Cerebellar nuclear complex (tissue), 1 donor: ENCODE results near the gene ALDOA.
"Not testable (repeated sequence)": the region's sequence is repeated elsewhere in the genome, so short reads cannot be mapped to it uniquely, and the experiment has no call there.

Experiments used
- DNase-seq, 2 experiments: peaks; one replicate each; lab custom pipeline; 2025; lab: John Stamatoyannopoulos, UW

ALDOA gene

GRCh38 chr16:30065102-30065942, at the start of gene ALDOA:
ALDOA (plus strand) TSS chr16:30065760; CDS start chr16:30066898, 1,138 bp downstream.
- peak; percentile 31 to 84 for DNase-seq

DNA sequence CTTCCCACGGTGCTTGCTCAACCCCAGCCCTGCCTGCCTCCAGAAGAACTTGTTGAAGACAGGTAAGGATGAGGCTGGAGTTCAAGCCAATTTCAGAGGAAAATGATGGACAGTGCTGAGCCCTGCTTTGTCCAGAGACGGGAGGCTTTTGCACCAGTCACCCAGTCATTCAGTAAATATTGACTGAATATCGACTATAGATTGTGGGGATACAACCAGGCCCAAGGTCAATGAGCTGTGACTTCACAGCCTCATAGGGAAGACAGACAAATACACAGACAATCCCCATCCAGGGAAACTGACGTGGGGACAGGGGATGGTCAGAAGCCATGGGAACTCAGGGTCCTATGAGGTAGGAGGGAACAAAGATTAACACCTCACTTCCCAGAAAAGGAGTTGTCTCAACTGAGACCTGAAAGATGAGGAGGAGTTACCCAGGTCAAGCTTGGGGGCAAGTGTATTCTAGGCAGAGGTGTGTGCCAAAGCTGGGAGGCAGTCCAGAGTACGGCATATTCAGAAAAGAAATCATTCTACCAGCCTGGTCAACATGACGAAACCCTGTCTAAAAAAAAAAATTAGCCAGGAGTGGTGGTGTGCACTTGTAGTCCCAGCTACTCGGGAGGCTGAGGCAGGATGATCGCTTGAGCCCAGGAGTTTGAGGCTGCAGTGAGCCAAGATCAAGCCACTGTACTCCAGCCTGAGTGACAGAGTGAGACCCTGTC, 48.8 kb upstream of the ALDOA start:
- no peak for DNase-seq

DNA sequence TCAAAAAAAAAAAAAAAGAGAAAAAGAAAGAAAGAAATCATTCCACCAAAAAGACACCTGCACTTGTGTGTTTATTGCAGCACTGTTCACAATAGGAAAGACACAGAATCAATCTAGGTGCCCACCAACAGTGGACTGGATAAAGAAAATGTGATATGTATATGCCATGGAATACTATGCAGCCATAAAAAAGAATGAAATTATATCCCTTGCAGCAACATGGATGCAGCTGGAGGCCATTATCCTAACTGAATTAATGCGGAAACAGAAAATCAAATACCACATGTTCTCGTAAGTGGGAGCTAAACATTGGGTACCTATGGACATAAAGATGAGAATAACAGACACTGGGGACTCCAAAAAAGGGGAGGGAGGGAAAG, 48.3 kb upstream of the ALDOA start:
- DNase-seq: no peak

DNA sequence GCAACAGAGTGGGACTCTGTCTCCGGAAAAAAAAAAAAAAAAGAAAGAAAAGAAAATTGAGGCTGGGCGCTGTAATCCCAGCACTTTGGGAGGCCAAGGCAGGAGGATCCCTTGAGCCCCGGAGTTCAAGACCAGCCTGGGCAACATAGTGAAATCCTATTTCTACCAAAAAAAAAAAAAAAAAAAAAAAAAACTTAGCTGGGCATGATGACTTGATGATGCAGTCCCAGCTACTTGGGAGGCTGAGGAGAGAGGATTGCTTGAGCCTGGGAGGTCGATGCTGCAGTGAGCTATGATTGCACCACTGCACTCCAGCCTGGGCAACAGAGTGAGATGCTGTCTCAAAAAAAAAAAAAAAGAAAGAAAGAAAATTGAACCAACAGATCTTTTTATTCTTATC, 47.6 kb upstream of the ALDOA start:
- not testable (repeated sequence) for DNase-seq

DNA sequence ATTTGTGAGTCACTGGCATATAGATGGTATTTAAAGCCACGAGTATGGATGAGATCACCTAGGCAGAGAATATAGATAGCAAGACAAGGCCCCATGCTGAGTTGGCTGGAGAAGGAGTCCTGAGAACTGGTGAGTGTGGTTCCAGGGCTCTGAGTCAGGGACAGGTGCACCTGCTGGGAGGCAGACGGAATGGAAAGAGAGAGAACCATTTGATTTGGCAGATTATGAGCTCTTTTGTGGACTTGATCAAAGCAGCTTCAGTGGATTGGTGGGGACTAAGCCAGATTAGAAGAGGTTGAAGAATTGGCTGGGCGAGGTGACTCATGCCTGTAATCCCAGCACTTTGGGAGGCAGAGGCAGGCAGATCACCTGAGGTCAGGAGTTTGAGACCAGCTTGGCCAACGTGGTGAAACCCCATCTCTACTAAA, 46.8 kb upstream of the ALDOA start:
- DNase-seq: no peak

DNA sequence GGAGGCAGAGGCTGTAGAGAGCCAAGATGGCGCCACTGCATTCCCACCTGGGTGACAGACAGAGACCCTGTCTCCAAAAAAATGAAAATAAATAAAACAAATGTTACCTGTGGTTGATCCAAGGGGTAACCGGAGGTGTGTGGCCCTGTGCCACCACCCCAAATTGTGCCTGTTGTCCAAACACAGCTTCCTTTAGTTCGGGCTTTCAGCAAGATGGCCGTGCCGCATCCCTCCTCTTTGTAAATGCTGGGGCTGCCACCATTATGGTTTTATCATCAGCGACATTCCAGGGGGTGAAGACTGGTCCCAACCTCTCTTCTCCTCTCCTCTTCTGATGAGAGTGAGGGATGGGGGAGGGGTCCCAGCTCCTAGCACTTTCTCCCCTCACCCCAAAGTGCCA, 42.7 kb upstream of the ALDOA start, which contains the start of gene C16orf92:
TSS of gene C16orf92 (plus strand) at position 312 of the 400 bp plus-strand sequence. CDS start 143 bp downstream, outside the sequence.
- no peak for DNase-seq

DNA sequence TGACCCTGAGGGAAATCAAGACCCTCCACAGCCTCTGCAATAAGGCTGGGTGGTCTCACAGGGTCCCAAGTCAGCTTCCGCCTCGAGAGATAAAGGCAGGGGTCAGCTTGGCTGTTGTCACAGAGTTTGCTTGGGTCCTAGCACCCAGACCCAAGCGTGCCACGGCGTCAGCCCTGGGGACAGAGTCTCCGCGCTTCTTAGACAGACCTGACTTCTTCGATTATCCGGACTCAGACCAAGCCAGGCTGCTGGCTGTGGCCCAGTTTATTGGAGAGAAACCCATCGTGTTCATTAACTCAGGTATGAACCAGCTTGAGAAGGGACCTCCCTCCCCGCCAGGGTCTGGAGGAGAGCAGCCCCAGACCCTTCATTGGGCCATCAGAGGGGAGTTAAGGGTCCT, 42.0 kb upstream of the ALDOA start:
- DNase-seq: no peak

GRCh38 chr16:30024451-30024850, 41.1 kb upstream of the ALDOA start:
- no peak for DNase-seq

DNA sequence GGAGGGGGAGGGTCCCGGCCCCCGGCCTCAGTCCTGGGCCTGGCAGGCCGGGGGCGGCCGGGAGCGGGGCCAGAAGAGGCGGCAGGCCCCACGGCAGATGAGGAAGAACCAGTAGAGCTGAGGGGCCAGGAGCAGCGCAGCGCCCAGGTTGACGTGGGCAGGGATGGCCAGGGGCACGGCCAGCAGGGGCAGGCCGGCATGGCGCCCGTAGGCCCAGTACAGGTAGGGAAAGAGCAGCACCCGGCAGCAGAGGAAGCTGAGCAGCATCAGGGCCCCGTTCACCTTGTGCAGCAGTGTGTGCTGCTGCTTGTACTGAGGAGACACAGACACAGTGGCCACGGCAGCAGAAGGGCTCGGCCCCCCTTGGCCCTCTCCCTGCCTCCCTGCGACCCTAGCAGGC, 40.4 kb upstream of the ALDOA start:
- no peak for DNase-seq

GRCh38 chr16:30025574-30025973, 40.0 kb upstream of the ALDOA start:
- no peak for DNase-seq

DNA sequence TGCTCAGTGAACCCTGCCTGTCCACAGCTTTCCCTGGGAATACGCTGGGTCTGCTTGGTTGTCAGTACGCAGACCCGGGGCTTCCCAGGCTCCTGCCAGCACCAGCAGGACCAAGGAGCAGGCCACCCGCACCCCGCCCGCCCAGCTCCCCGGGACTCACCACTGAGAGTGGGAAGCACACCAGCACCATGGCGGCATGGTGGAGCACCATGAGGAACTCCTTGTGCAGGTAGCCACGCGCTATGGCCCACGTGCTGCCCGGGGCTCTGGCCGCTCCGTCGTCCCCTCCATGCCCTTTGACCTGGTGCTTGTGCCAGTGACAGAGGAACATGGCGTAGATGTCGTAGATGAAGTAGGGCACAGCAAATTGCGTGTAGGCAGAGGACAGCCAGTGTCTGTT, 39.1 kb upstream of the ALDOA start:
- no peak for DNase-seq

- no peak for DNase-seq
Observed at GRCh38 chr16:30027588-30028437, 37.7 kb upstream of the ALDOA start.

DNA sequence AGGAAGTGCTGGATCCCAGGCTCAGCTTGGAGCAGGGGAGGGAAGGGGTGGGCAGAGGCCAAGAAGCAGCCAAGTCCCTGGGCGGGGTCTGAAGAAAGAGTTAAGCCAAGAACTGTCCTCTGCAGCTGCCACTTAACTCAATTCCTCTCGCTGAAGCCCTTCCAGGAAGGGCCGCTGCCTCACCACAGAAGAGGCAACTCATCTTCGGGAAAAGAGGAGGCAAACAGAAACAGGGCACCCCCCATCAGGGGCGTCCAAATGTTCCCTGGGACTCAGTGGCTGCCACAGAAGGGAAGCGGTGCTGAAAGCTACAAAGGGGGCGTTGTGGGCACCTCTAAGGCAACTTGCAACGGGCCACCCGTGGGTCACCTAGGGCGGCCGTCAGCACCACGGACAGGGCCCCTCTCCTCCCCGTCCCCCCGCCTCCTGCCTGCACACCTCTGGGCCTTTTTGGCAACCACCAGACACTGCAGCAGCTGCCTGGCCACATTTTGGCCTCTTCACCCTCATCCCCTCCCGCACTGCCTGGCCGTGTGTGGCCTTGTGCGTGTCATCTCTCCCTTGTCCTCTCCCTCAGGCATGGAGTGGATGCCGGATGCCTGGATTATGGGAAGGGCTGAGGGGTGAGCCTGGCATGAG, 37.0 kb upstream of the ALDOA start:
- no peak for DNase-seq

DNA sequence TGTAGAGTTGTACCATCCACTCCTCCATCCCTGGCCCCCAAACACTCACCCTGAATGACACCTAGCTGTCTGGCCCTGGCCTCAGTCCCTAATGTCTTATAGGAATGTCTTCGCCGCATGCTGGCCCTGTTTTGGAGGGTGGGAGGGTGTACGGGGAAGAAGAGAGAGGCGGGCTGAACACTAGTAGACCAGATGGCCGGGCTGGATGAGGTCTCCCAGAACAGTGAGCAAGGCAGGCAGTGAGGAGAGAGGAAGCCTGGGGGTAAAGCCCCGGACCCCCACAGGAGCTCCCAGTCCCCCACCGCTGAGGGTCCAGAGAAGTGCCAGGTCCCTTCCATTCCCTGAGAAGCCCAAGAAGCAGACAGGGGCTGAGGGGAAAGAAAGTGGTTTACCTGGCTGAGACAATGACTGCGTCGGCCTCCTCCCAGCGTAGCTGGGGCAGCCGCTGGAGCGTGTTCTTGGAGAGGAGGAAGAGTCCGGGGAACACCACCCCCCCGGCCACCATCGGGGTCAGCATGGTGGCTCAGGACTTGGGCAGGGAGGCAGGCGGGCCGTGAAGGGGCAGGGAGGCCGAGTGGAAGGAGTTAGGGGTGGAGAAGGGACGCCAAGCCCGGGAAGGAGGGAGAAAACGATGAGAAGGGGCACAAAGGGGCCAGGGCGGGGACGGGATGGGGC, 35.4 kb upstream of the ALDOA start:
- DNase-seq: peak in 1 of 2 experiments; percentile 17

DNA sequence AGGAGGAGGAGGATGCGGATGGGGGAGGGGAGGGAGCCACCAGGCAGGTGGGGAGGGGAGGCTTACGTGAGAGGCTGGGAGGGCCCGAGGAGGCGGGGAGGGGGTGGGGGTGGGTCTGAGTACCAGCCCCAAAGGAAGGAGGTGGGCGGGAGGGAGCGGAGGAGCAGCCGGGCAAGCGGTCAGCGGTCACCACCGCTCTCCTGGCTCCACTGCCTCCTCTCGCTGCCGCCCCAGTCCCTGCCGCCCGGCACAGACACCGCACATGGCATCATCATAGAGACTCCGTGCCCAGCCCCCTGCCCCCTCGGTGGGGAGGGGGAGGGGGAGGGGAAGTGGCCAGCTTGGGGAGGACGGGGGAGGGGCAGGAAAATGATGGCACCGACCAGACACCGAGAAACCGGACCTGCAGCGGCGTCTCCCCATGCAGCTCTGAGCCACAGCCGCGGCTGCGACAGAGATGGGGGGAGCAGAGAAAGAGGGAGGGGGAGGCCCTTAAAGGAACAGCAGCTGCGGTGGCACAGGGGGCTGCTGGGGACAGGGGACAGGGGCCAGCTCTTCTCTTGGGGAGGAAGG, 34.6 kb upstream of the ALDOA start, which contains the start of gene TLCD3B:
TSS of gene TLCD3B (minus strand) at position 431 of the 573 bp plus-strand sequence. CDS start 744 bp downstream, outside the sequence.
- DNase-seq: peak in 1 of 2 experiments; percentile 53

GRCh38 chr16:30031477-30031918, 34.1 kb upstream of the ALDOA start:
- no peak for DNase-seq

DNA sequence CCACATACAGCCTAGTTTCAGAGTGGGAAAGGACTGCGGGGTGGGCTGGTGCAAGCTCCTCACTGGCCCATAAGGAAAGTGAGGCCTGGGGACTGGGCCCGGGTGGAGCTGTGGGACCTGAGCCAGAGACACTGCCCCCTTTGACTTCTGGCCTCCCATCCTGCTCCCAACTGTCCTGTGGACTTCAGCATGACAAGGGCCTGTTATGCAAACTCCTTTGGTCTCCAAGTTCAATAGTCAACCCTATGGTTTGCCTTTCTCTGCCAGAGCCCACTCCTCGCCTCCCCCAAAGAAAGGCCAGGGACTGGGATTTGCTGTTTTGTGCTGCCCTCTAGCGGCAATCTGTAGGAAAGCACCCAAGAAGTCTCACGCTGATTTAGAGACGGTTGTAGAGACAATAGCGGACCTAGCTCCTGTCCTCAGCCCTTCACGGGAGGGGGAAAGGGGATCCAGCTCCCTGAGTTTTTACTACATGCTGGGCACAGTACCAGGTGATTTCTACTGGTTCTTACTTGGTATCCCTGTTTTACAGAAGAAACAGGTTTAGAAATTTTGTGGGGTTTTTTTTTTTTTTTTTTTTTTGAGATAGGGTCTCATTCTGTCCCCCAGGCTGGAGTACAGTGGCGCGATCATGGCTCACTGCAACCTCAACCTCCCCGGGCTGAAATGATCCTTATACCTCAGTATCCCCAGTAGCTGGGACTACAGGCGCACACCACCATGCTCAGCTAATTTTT, 33.3 kb upstream of the ALDOA start:
- peak in 1 of 2 experiments; percentile 36 for DNase-seq

DNA sequence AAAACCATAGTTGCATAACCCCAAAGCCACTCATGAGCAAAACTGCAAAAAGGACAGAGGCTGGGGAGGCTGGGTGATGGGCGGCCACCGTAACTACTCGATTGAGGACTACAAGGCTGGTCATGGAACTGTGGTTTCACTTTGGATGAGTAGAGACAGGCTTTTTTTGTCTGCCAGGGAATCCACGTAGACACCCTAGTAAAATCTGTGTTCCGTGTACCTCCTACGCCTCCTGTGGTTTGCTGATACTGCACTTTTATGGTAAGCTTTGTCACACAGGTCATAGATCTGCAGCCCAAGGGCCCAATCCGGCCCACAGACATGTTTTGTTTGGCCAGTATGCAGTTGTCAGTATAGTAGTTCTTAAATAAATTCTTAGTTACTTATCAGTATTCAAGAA, 32.3 kb upstream of the ALDOA start:
- DNase-seq: no peak

GRCh38 chr16:30040221-30040620, 25.3 kb upstream of the ALDOA start:
- no peak for DNase-seq

- DNase-seq: not testable (repeated sequence)
Observed at GRCh38 chr16:30040690-30041089, 24.9 kb upstream of the ALDOA start.
